B cell (primary cell): ENCODE results near the gene LRRK2. TPM values are rescaled to one million over a fixed set of nuclear protein-coding genes. Genes with fewer than 3 reads are reported as not detected.

Experiments
- ATAC-seq: fragments of 200-7000 bp; cut with Tn5 transposase; one replicate; pipeline ENCODE4 v1.10.0; 2021; ENCODE audit warnings: low read depth, mild to moderate bottlenecking, moderate number of reproducible peaks, moderate library complexity
- CTCF ChIA-PET: fragments of 350-600 bp; sonication (Branson Sonifier 250); formaldehyde crosslinking; loops from one replicate; lab custom pipeline; 2021; ENCODE audit warnings: antibody characterized with exemption, inconsistent platforms; lab: Charles Lee
- POLR2A ChIA-PET: fragments of 350-600 bp; sonication (Branson Sonifier 250); formaldehyde crosslinking; loops from one replicate; lab custom pipeline; 2021; ENCODE audit warnings: antibody characterized with exemption; lab: Charles Lee
- DNase-seq: peaks from one replicate; pipeline ENCODE4 v3.0.0; 2013
- H2AFZ ChIP-seq: 2 replicates; pipeline ENCODE4 v1.6.1; 2012; ENCODE audit warnings: mild to moderate bottlenecking, low read depth, low read length; ENCODE audit not compliant: insufficient read depth, poor library complexity, severe bottlenecking
- H3K27ac ChIP-seq, 2 donors: 1 replicate in 1 of 2; 2 replicates in 1 of 2; pipeline ENCODE4 v1.5.1; 2012 to 2013; ENCODE audit warnings: low read length in 2 of 2, mild to moderate bottlenecking in 2 of 2, moderate library complexity in 1 of 2
- H3K27me3 ChIP-seq, 4 experiments: fragments of 200-600 bp in 1 of 4; sonication (generic) in 1 of 4; replicated peaks in 1 of 4; 1 replicate in 2 of 4; 2 replicates in 2 of 4; pipeline versions ENCODE4 v1.6.1 to v1.7.0; 2013 to 2016; ENCODE audit warnings: low read length in 3 of 4, mild to moderate bottlenecking in 2 of 4, mixed read lengths in 1 of 4, moderate library complexity in 1 of 4; ENCODE audit not compliant: insufficient read depth in 4 of 4, control insufficient read depth in 3 of 4; ENCODE audit errors: control extremely low read depth in 1 of 4
- H3K36me3 ChIP-seq, 2 experiments: replicated peaks in 1 of 2; 1 replicate in 1 of 2; 2 replicates in 1 of 2; pipeline versions ENCODE4 v1.6.1 to v1.7.1; 2013; ENCODE audit warnings: low read length in 1 of 2; ENCODE audit not compliant: insufficient read depth in 2 of 2, control insufficient read depth in 1 of 2; ENCODE audit errors: control extremely low read depth in 1 of 2, extremely low read depth in 1 of 2
- H3K4me1 ChIP-seq, 2 donors: fragments of 200-600 bp in 1 of 2; sonication (generic) in 1 of 2; 1 replicate in 1 of 2; 2 replicates in 1 of 2; pipeline versions ENCODE4 v1.5.1 to v1.6.1; 2013 to 2017; ENCODE audit warnings: low read length in 2 of 2; ENCODE audit not compliant: control insufficient read depth in 2 of 2, insufficient read depth in 2 of 2
- H3K4me2 ChIP-seq: replicated peaks from 2 replicates; pipeline ENCODE3; 2012; ENCODE audit warnings: mild to moderate bottlenecking, low read depth, low read length; ENCODE audit not compliant: poor library complexity, severe bottlenecking
- H3K4me3 ChIP-seq, 5 experiments: fragments of 200-600 bp in 1 of 5; sonication (generic) in 1 of 5; 1 replicate in 3 of 5; 2 replicates in 2 of 5; pipeline versions ENCODE4 v1.5.1 to v1.7.0; 2011 to 2016; ENCODE audit warnings: low read length in 4 of 5, mild to moderate bottlenecking in 4 of 5, low read depth in 2 of 5, control low read depth in 1 of 5, moderate library complexity in 1 of 5; ENCODE audit not compliant: insufficient read depth in 1 of 5; ENCODE audit errors: control extremely low read depth in 1 of 5, extremely low read depth in 1 of 5
- H3K79me2 ChIP-seq: fragments of 200-600 bp; sonication (generic); one replicate; pipeline ENCODE4 v1.6.0; 2016; ENCODE audit warnings: low read length; ENCODE audit not compliant: control insufficient read depth, insufficient read depth
- H3K9ac ChIP-seq: fragments of 200-600 bp; sonication (generic); 2 replicates; pipeline ENCODE4 v1.6.1; 2017; ENCODE audit warnings: mild to moderate bottlenecking, low read length, moderate library complexity
- H3K9me3 ChIP-seq, 3 donors: one replicate each; pipeline versions ENCODE4 v1.6.1 to v1.7.1; 2013; ENCODE audit warnings: low read length in 2 of 3; ENCODE audit not compliant: control insufficient read depth in 2 of 3, insufficient read depth in 1 of 3; ENCODE audit errors: control extremely low read depth in 1 of 3
- H4K20me1 ChIP-seq: 2 replicates; pipeline ENCODE4 v1.6.0; 2012; ENCODE audit warnings: mild to moderate bottlenecking, low read length; ENCODE audit not compliant: insufficient read depth, control insufficient read depth, poor library complexity, severe bottlenecking
- H3K27ac Mint-ChIP-seq: one replicate; pipeline ENCODE4 v1.8.0; 2021; ENCODE audit warnings: mixed read lengths
- H3K27me3 Mint-ChIP-seq: one replicate; pipeline ENCODE4 v1.8.0; 2021; ENCODE audit warnings: mixed read lengths
- H3K4me1 Mint-ChIP-seq: one replicate; pipeline ENCODE4 v1.8.0; 2021; ENCODE audit warnings: mixed read lengths
- H3K4me3 Mint-ChIP-seq: one replicate; pipeline ENCODE4 v1.8.0; 2021; ENCODE audit warnings: mixed read lengths
- H3K9me3 Mint-ChIP-seq: one replicate; pipeline ENCODE4 v1.8.0; 2022; ENCODE audit warnings: mixed read lengths; ENCODE audit not compliant: insufficient read depth
- EZH2 ChIP-seq: IDR thresholded peaks from 2 replicates; pipeline ENCODE4 v1.6.1; 2012; ENCODE audit warnings: borderline replicate concordance, low read depth, mild to moderate bottlenecking, moderate library complexity, low read length; ENCODE audit not compliant: insufficient read depth, poor library complexity, severe bottlenecking
- WGBS: methylation state at CpG from one replicate; pipeline ENCODE4 v1.1.5; 2013; ENCODE audit warnings: missing lambda C conversion rate; ENCODE audit not compliant: insufficient coverage; 5-methylcytosine and 5-hydroxymethylcytosine counted together
- intact Hi-C: fragments of 100-400 bp; cut with micrococcal nuclease; formaldehyde crosslinking; loops from one replicate; pipeline ENCODE4 v1.10.0; 2022
- polyA plus RNA-seq: library from polyadenylated mRNA; depleted of rRNA; stranded (reverse); fragments of >200 nt; gene quantifications from 2 replicates; pipeline ENCODE4 v1.2.3, GENCODE V29; 2012
- total RNA-seq, 2 donors: library from RNA; stranded (reverse); fragments of 120-200 nt in 1 of 2; gene quantifications; 1 replicate in 1 of 2; 2 replicates in 1 of 2; pipeline versions ENCODE4 v1.2.3 to v1.2.4, GENCODE V29; 2013 to 2022
- TF ChIP-seq, protein P1 (sequence below): fragments of 200-600 bp; IDR thresholded peaks from one replicate; pipeline ENCODE4 v1.8.0; 2022; ENCODE audit warnings: antibody characterized with exemption, mild to moderate bottlenecking

LRRK2 gene
- total and polyA plus RNA-seq, 2 donors (not counting 1 experiment from before 2014, with no cell fraction given), result 14.1 to 60.2 TPM

DNA sequence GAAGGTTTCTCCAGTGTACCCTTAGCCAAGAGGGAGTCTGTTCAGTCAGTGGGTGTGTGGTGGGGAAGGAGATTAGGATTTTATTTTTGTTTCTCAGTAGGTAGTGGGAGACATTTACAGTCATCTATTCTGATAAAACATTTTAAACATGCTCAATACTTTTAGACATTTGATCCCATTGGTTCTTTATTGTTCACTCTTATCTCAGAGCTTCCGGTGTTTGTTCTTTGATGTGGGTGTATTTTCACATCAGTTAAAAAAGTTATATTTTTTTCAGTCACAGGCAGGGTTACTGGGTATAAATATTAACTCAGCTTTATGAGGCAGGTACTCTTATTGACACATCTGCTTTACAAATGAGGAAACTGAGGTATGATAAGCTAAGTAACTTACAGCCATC is 43.3 kb upstream of the LRRK2 start:
- no peaks in the 10 kb centered on the region for H3K36me3 ChIP-seq
- CTCF ChIA-PET, result interaction anchor here (1.3 kb wide), 1 partner anchor 23 kb away, joined by 3 read pairs; no protein-coding TSS in a partner anchor
- WGBS, result no CpG with 5 or more reads among the region's 1 CpG
- H3K27ac ChIP-seq, result no peak overlapping the region
- DNase-seq, result no peak
- no peaks in the 10 kb centered on the region for H3K4me1 ChIP-seq
- no peak overlapping the region for H3K9ac ChIP-seq
- no peaks in the 10 kb centered on the region for H3K4me1 Mint-ChIP-seq
- no peak overlapping the region for H3K27ac Mint-ChIP-seq
- no peak for TF ChIP-seq EZH2
- TF ChIP-seq, protein P1, sequence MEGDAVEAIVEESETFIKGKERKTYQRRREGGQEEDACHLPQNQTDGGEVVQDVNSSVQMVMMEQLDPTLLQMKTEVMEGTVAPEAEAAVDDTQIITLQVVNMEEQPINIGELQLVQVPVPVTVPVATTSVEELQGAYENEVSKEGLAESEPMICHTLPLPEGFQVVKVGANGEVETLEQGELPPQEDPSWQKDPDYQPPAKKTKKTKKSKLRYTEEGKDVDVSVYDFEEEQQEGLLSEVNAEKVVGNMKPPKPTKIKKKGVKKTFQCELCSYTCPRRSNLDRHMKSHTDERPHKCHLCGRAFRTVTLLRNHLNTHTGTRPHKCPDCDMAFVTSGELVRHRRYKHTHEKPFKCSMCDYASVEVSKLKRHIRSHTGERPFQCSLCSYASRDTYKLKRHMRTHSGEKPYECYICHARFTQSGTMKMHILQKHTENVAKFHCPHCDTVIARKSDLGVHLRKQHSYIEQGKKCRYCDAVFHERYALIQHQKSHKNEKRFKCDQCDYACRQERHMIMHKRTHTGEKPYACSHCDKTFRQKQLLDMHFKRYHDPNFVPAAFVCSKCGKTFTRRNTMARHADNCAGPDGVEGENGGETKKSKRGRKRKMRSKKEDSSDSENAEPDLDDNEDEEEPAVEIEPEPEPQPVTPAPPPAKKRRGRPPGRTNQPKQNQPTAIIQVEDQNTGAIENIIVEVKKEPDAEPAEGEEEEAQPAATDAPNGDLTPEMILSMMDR, result no peak
- H3K4me2 ChIP-seq, result no peak overlapping the region
- intact Hi-C loops, result no loop called here
- no peaks in the 10 kb centered on the region for H3K79me2 ChIP-seq
- H3K4me3 ChIP-seq, result no peak overlapping the region
- H3K4me3 Mint-ChIP-seq, result no peak overlapping the region
- ATAC-seq, result no peak
- POLR2A ChIA-PET, result no interaction called here
- no peaks in the 10 kb centered on the region for H3K27me3 Mint-ChIP-seq
- H3K9me3 ChIP-seq, result peaks cover 0 to 2% (median 0%) of the 10 kb centered on the region in 3 donors
- no peaks in the 10 kb centered on the region for H4K20me1 ChIP-seq
- no peak overlapping the region for H2AFZ ChIP-seq
- H3K27me3 ChIP-seq, result no peaks in the 10 kb centered on the region
- H3K9me3 Mint-ChIP-seq, result no peaks in the 10 kb centered on the region

DNA sequence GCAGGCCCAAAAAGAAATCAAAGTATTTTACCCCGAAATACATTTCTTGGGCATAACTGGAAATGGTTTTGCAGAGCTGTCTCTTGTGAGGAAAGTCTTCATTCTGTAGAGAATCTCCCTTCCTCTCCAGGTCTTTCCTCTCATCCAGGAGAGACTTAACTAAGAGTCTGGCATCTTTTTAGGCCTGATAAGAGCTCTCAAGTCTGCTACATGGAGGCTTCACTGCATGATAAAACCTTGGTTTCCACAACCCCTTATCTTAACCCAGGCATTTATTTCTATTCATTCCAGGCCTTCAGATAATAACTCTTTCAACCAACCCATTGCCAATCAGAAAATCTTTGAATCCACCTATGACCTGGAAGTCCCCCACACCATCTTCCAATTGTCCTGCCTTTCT is 41.1 kb upstream of the LRRK2 start:
- H4K20me1 ChIP-seq, result no peaks in the 10 kb centered on the region
- TF ChIP-seq, protein P1, result no peak
- WGBS, result 100% methylated on average over 1 of the region's 1 CpG
- no peaks in the 10 kb centered on the region for H3K36me3 ChIP-seq
- no peaks in the 10 kb centered on the region for H3K27me3 ChIP-seq
- no peak overlapping the region for H3K4me2 ChIP-seq
- H3K9me3 ChIP-seq, result peaks cover 2 to 6% (median 4%) of the 10 kb centered on the region in 3 donors
- H3K4me1 ChIP-seq, result no peaks in the 10 kb centered on the region
- no peak overlapping the region for H3K4me3 ChIP-seq
- Mint-ChIP-seq H3K27me3 (no peaks in the 10 kb centered on the region), H3K4me3 (no peak overlapping the region), H3K27ac (no peak overlapping the region), H3K4me1 (no peaks in the 10 kb centered on the region), H3K9me3 (no peaks in the 10 kb centered on the region)
- no peak overlapping the region for H2AFZ ChIP-seq
- H3K79me2 ChIP-seq, result no peaks in the 10 kb centered on the region
- H3K27ac ChIP-seq, result no peak overlapping the region
- H3K9ac ChIP-seq, result no peak overlapping the region
- intact Hi-C loops, result no loop called here
- ChIA-PET CTCF (interaction anchor here (0.7 kb wide), 1 partner anchor 55 kb away, joined by 3 read pairs; no protein-coding TSS in a partner anchor), POLR2A (no interaction called here)
- ATAC-seq (no peak), DNase-seq (no peak)
